SH-SY5Y (cell line): ENCODE data around the gene TMED4.

Experiments used
- GATA2 ChIP-seq: IDR thresholded peaks from 2 replicates; pipeline ENCODE4 v1.6.1; 2011; ENCODE audit warnings: mild to moderate bottlenecking, low read depth, low read length
- GATA3 ChIP-seq: IDR thresholded peaks from 2 replicates; pipeline ENCODE4 v1.6.1; 2011; ENCODE audit warnings: low read depth, mild to moderate bottlenecking, low read length, moderate library complexity

DNA sequence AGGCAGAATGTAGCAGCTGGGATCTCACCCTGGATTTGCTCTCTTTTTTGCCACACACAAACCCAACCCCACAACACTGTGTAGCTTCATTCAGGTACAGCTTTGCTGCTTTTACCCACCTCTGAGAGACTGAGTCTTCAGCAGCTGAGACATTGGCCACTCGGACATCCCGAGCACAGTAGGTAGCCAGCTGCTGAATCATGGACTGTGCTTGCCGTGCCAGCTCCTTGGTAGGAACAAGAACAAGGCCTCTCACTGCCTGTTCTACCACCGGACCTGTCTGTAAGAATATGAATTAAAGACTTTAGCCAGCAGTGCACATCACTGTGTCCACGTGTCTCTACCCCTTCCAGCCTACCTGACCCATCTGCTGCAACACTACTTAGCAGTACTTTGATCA, 9.3 kb downstream of the TMED4 start:
- TF ChIP-seq GATA2 (no peak), GATA3 (no peak)
